Progenitor cell of endocrine pancreas (in vitro differentiated cells): ENCODE data around the gene DCHS2. TPM values are rescaled to one million over a fixed set of nuclear protein-coding genes. Genes with fewer than 3 reads are reported as not detected.
A peak's percentile ranks its signal among the peaks of the same experiment; 100 is the strongest.

Experiments used
- DNase-seq: peaks from one replicate; pipeline ENCODE4 v3.0.0; 2021; ENCODE audit warnings: low spot score; ENCODE audit not compliant: unreplicated experiment
- H3K27ac Mint-ChIP-seq: 2 replicates; pipeline ENCODE4 v1.8.0; 2021; ENCODE audit warnings: mild to moderate bottlenecking, moderate library complexity, mixed read lengths
- H3K27me3 Mint-ChIP-seq: 2 replicates; pipeline ENCODE4 v1.8.0; 2021; ENCODE audit warnings: mixed read lengths
- H3K36me3 Mint-ChIP-seq: 2 replicates; pipeline ENCODE4 v1.8.0; 2022; ENCODE audit warnings: mixed read lengths; ENCODE audit not compliant: insufficient read depth
- H3K4me1 Mint-ChIP-seq: 2 replicates; pipeline ENCODE4 v1.8.0; 2021; ENCODE audit warnings: low read depth, mixed read lengths
- H3K4me3 Mint-ChIP-seq: 2 replicates; pipeline ENCODE4 v1.8.0; 2021; ENCODE audit warnings: low read depth, mild to moderate bottlenecking, moderate library complexity, mixed read lengths
- H3K9me3 Mint-ChIP-seq: 2 replicates; pipeline ENCODE4 v1.8.0; 2021; ENCODE audit warnings: low read depth, mixed read lengths
- CTCF ChIP-seq: fragments of 200-600 bp; sonication (generic); IDR thresholded peaks from one replicate; pipeline ENCODE4 v1.5.0; 2021; ENCODE audit warnings: antibody characterized with exemption, mild to moderate bottlenecking; ENCODE audit not compliant: unreplicated experiment
- total RNA-seq: library from RNA; stranded (reverse); gene quantifications from 2 replicates; pipeline ENCODE4 v1.2.1, GENCODE V29; 2021

Gene DCHS2
- total RNA-seq, 1 donor from 2014 or later: 0.43 TPM

GRCh38 chr4:154421618-154422017 lies 70.0 kb downstream of the DCHS2 start:
- no peak for TF ChIP-seq CTCF
- H3K4me1 Mint-ChIP-seq: peaks cover 2% of the 10 kb centered on the region
- no peak for DNase-seq
- H3K27ac Mint-ChIP-seq: no peak overlapping the region
- H3K36me3 Mint-ChIP-seq: no peaks in the 10 kb centered on the region
- H3K9me3 Mint-ChIP-seq: no peaks in the 10 kb centered on the region
- peaks cover 58% of the 10 kb centered on the region for H3K27me3 Mint-ChIP-seq
- no peak overlapping the region for H3K4me3 Mint-ChIP-seq

- no peak for TF ChIP-seq CTCF
- Mint-ChIP-seq H3K27ac (peak overlapping the region; percentile 91), H3K9me3 (no peaks in the 10 kb centered on the region), H3K27me3 (peaks cover 60% of the 10 kb centered on the region), H3K4me3 (peak overlapping the region; percentile 85), H3K4me1 (peaks cover 6% of the 10 kb centered on the region), H3K36me3 (no peaks in the 10 kb centered on the region)
- DNase-seq: no peak
Measured at GRCh38 chr4:154417373-154417673, 74.3 kb downstream of the DCHS2 start.

- Mint-ChIP-seq H3K4me1 (peaks cover 6% of the 10 kb centered on the region), H3K4me3 (peak overlapping the region; percentile 85), H3K27ac (peak overlapping the region; percentile 91)
Measured at GRCh38 chr4:154416190-154416547, 75.4 kb downstream of the DCHS2 start.

GRCh38 chr4:154415313-154415712 lies 76.3 kb downstream of the DCHS2 start:
- Mint-ChIP-seq H3K27ac (no peak overlapping the region), H3K4me1 (peaks cover 6% of the 10 kb centered on the region), H3K4me3 (peak overlapping the region; percentile 27), H3K27me3 (peaks cover 54% of the 10 kb centered on the region), H3K36me3 (no peaks in the 10 kb centered on the region), H3K9me3 (no peaks in the 10 kb centered on the region)
- no peak for TF ChIP-seq CTCF
- no peak for DNase-seq

More at GRCh38 chr4:154416190-154416547, 75.4 kb downstream of the DCHS2 start:
- Mint-ChIP-seq H3K27me3 (peaks cover 54% of the 10 kb centered on the region), H3K9me3 (no peaks in the 10 kb centered on the region), H3K36me3 (no peaks in the 10 kb centered on the region)
- peak; percentile 42 for TF ChIP-seq CTCF
- DNase-seq: no peak

GRCh38 chr4:154414796-154415195 lies 76.8 kb downstream of the DCHS2 start:
- no peak for DNase-seq
- Mint-ChIP-seq H3K9me3 (no peaks in the 10 kb centered on the region), H3K36me3 (no peaks in the 10 kb centered on the region), H3K27me3 (peaks cover 50% of the 10 kb centered on the region), H3K4me1 (peaks cover 6% of the 10 kb centered on the region), H3K4me3 (no peak overlapping the region), H3K27ac (no peak overlapping the region)
- no peak for TF ChIP-seq CTCF
